ENCODE measurements around the gene NKX2-3. TPM values are rescaled to one million over a fixed set of nuclear protein-coding genes. Genes with fewer than 3 reads are reported as not detected.

NKX2-3 gene
- polyA plus RNA-seq, 10 donors, result 0.15 to 0.97 (median 0.51) TPM

GRCh38 chr10:99537989-99538917, 5.5 kb downstream of the NKX2-3 start:
- no peak for DNase-seq

- no peak for DNase-seq
Measured at GRCh38 chr10:99539120-99539519, 6.4 kb downstream of the NKX2-3 start.

GRCh38 chr10:99539820-99540219, 7.1 kb downstream of the NKX2-3 start:
- DNase-seq, result no peak

GRCh38 chr10:99540306-99540656, 7.5 kb downstream of the NKX2-3 start:
- no peak for DNase-seq

- DNase-seq, result no peak
Measured at GRCh38 chr10:99540657-99541531, 8.2 kb downstream of the NKX2-3 start.

- DNase-seq, result no peak
Measured at GRCh38 chr10:99544322-99544721, 11.6 kb downstream of the NKX2-3 start.

GRCh38 chr10:99548041-99548530, 15.3 kb downstream of the NKX2-3 start:
- DNase-seq, result no peak

GRCh38 chr10:99551158-99551557, 18.4 kb downstream of the NKX2-3 start:
- peak in 2 of 3 donors; percentile 65 for DNase-seq

GRCh38 chr10:99551616-99552015, 18.9 kb downstream of the NKX2-3 start:
- no peak for DNase-seq

GRCh38 chr10:99555371-99555770, 22.6 kb downstream of the NKX2-3 start:
- peak in 1 of 3 donors; percentile 52 for DNase-seq

- DNase-seq, result no peak
Measured at GRCh38 chr10:99555825-99556523, 23.2 kb downstream of the NKX2-3 start.

- no peak for DNase-seq
Measured at GRCh38 chr10:99557044-99557443, 24.3 kb downstream of the NKX2-3 start.

- DNase-seq, result no peak
Measured at GRCh38 chr10:99558708-99559107, 26.0 kb downstream of the NKX2-3 start.

- no peak for DNase-seq
Measured at GRCh38 chr10:99560277-99561126, 27.8 kb downstream of the NKX2-3 start.

- no peak for DNase-seq
Measured at GRCh38 chr10:99562631-99563030, 29.9 kb downstream of the NKX2-3 start.

GRCh38 chr10:99564361-99564760, 31.6 kb downstream of the NKX2-3 start:
- no peak for DNase-seq

GRCh38 chr10:99565166-99565565, 32.4 kb downstream of the NKX2-3 start:
- DNase-seq, result no peak

- no peak for DNase-seq
Measured at GRCh38 chr10:99569253-99569939, 36.7 kb downstream of the NKX2-3 start.

- no peak for DNase-seq
Measured at GRCh38 chr10:99569961-99570360, 37.2 kb downstream of the NKX2-3 start.

GRCh38 chr10:99571816-99572215, 39.1 kb downstream of the NKX2-3 start:
- no peak for DNase-seq
